Measurements from ENCODE around the gene PDE5A.
"Not testable (repeated sequence)": the region's sequence is repeated elsewhere in the genome, so short reads cannot be mapped to it uniquely, and the experiment has no call there.

Gene PDE5A

DNA sequence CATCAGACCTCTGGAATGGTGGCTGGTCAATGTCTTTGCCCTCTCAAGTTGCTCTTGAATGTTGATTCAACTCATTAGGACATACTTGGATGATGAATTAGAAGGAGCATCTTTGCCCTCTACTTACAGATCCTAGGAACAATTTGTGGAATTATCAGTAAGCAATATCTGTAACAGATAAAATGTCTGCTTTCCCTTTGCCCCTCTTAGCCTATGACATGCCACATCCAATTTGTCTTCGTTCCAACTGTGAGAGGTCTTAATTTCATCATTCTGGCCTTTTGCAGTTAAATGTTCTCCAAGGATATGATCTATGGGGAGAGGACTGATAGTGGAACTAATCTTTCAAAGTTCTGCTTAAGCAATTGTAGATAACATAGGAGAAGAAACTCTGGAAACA, 148.3 kb downstream of the PDE5A start:
- H3K27ac ChIP-seq (ENCODE audit: low read length) = no peak overlapping the region
- H3K4me3 ChIP-seq (ENCODE audit: low read length) = no peak overlapping the region
- no peaks in the 10 kb centered on the region for H3K4me1 ChIP-seq (ENCODE audit: insufficient read depth, low read length)
- peaks cover 45% of the 10 kb centered on the region for H3K9me3 ChIP-seq (ENCODE audit: insufficient read depth, low read depth, low read length)
- H3K36me3 ChIP-seq (ENCODE audit: insufficient read depth, low read depth, low read length) = peaks cover 73% of the 10 kb centered on the region
- no peak overlapping the region for H3K9ac ChIP-seq (ENCODE audit: low read depth, low read length)
- H3K27me3 ChIP-seq (ENCODE audit: insufficient read depth, low read length) = no peaks in the 10 kb centered on the region

GRCh38 chr4:119479835-119480234, 148.8 kb downstream of the PDE5A start:
- H3K9me3 ChIP-seq (ENCODE audit: insufficient read depth, low read depth, low read length) = peaks cover 40% of the 10 kb centered on the region
- H3K27ac ChIP-seq (ENCODE audit: low read length) = no peak overlapping the region
- H3K9ac ChIP-seq (ENCODE audit: low read depth, low read length) = no peak overlapping the region
- H3K4me1 ChIP-seq (ENCODE audit: insufficient read depth, low read length) = no peaks in the 10 kb centered on the region
- H3K27me3 ChIP-seq (ENCODE audit: insufficient read depth, low read length) = no peaks in the 10 kb centered on the region
- H3K4me3 ChIP-seq (ENCODE audit: low read length) = no peak overlapping the region
- peaks cover 78% of the 10 kb centered on the region for H3K36me3 ChIP-seq (ENCODE audit: insufficient read depth, low read depth, low read length)

GRCh38 chr4:119479180-119479808, 149.3 kb downstream of the PDE5A start:
- Histone ChIP-seq H3K4me3 (ENCODE audit: low read length) (no peak overlapping the region), H3K36me3 (ENCODE audit: insufficient read depth, low read depth, low read length) (peaks cover 83% of the 10 kb centered on the region), H3K27me3 (ENCODE audit: insufficient read depth, low read length) (no peaks in the 10 kb centered on the region), H3K4me1 (ENCODE audit: insufficient read depth, low read length) (no peaks in the 10 kb centered on the region), H3K9ac (ENCODE audit: low read depth, low read length) (no peak overlapping the region), H3K9me3 (ENCODE audit: insufficient read depth, low read depth, low read length) (peaks cover 35% of the 10 kb centered on the region), H3K27ac (ENCODE audit: low read length) (no peak overlapping the region)

GRCh38 chr4:119478446-119479179, 150.0 kb downstream of the PDE5A start:
- no peak overlapping the region for H3K9ac ChIP-seq (ENCODE audit: low read depth, low read length)
- H3K4me1 ChIP-seq (ENCODE audit: insufficient read depth, low read length) = no peaks in the 10 kb centered on the region
- H3K27ac ChIP-seq (ENCODE audit: low read length) = no peak overlapping the region
- H3K36me3 ChIP-seq (ENCODE audit: insufficient read depth, low read depth, low read length) = peaks cover 87% of the 10 kb centered on the region
- H3K4me3 ChIP-seq (ENCODE audit: low read length) = no peak overlapping the region
- H3K9me3 ChIP-seq (ENCODE audit: insufficient read depth, low read depth, low read length) = peaks cover 28% of the 10 kb centered on the region
- no peaks in the 10 kb centered on the region for H3K27me3 ChIP-seq (ENCODE audit: insufficient read depth, low read length)

GRCh38 chr4:119477412-119478053, 151.1 kb downstream of the PDE5A start:
- Histone ChIP-seq H3K9me3 (ENCODE audit: insufficient read depth, low read depth, low read length) (peaks cover 17% of the 10 kb centered on the region; the same call in 1 of the 2 replicates), H3K4me1 (ENCODE audit: insufficient read depth, low read length) (no peaks in the 10 kb centered on the region), H3K4me3 (ENCODE audit: low read length) (no peak overlapping the region), H3K9ac (ENCODE audit: low read depth, low read length) (no peak overlapping the region), H3K27me3 (ENCODE audit: insufficient read depth, low read length) (no peaks in the 10 kb centered on the region), H3K36me3 (ENCODE audit: insufficient read depth, low read depth, low read length) (peaks cover 77% of the 10 kb centered on the region), H3K27ac (ENCODE audit: low read length) (no peak overlapping the region)

- Histone ChIP-seq H3K27me3 (ENCODE audit: insufficient read depth, low read length) (no peaks in the 10 kb centered on the region), H3K4me3 (ENCODE audit: low read length) (no peak overlapping the region), H3K36me3 (ENCODE audit: insufficient read depth, low read depth, low read length) (peaks cover 46% of the 10 kb centered on the region), H3K9ac (ENCODE audit: low read depth, low read length) (no peak overlapping the region), H3K4me1 (ENCODE audit: insufficient read depth, low read length) (no peaks in the 10 kb centered on the region), H3K9me3 (ENCODE audit: insufficient read depth, low read depth, low read length) (no peaks in the 10 kb centered on the region), H3K27ac (ENCODE audit: low read length) (no peak overlapping the region)
These were observed 157.3 kb downstream of the PDE5A start for GRCh38 chr4:119471259-119471658.

GRCh38 chr4:119470737-119471063, 157.9 kb downstream of the PDE5A start:
- H3K36me3 ChIP-seq (ENCODE audit: insufficient read depth, low read depth, low read length) = peaks cover 40% of the 10 kb centered on the region
- not testable (repeated sequence) for H3K4me3 ChIP-seq (ENCODE audit: low read length); H3K9me3 ChIP-seq (ENCODE audit: insufficient read depth, low read depth, low read length); H3K4me1 ChIP-seq (ENCODE audit: insufficient read depth, low read length); H3K27ac ChIP-seq (ENCODE audit: low read length); H3K27me3 ChIP-seq (ENCODE audit: insufficient read depth, low read length); H3K9ac ChIP-seq (ENCODE audit: low read depth, low read length)

- not testable (repeated sequence) for H3K9me3 ChIP-seq (ENCODE audit: insufficient read depth, low read depth, low read length); H3K4me1 ChIP-seq (ENCODE audit: insufficient read depth, low read length); H3K27ac ChIP-seq (ENCODE audit: low read length); H3K27me3 ChIP-seq (ENCODE audit: insufficient read depth, low read length); H3K4me3 ChIP-seq (ENCODE audit: low read length); H3K9ac ChIP-seq (ENCODE audit: low read depth, low read length)
- H3K36me3 ChIP-seq (ENCODE audit: insufficient read depth, low read depth, low read length) = peaks cover 38% of the 10 kb centered on the region
These were observed 158.4 kb downstream of the PDE5A start for GRCh38 chr4:119470021-119470736.

GRCh38 chr4:119469039-119469438, 159.6 kb downstream of the PDE5A start:
- H3K27ac ChIP-seq (ENCODE audit: low read length); H3K4me3 ChIP-seq (ENCODE audit: low read length); H3K27me3 ChIP-seq (ENCODE audit: insufficient read depth, low read length); H3K9me3 ChIP-seq (ENCODE audit: insufficient read depth, low read depth, low read length); H3K9ac ChIP-seq (ENCODE audit: low read depth, low read length); H3K4me1 ChIP-seq (ENCODE audit: insufficient read depth, low read length): not testable (repeated sequence)
- H3K36me3 ChIP-seq (ENCODE audit: insufficient read depth, low read depth, low read length) = peaks cover 33% of the 10 kb centered on the region

DNA sequence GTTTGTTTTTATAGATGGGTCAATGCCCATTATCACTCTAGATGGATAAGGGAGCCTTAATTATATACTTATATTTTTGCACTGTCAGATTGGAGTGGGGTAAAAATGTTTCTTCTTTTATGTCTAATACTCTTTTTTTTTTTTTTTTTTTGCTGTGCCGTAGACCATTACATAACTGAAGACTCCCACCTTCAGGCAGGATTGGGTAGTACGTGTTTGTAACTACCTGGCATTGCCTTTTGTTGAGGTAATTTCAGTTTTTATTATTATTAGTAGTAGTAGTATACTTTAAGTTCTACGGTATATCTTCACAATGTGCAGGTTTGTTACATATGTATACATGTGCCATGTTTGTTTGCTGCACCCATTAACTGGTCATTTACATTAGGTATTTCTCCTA, 165.9 kb downstream of the PDE5A start:
- not testable (repeated sequence) for H3K4me1 ChIP-seq (ENCODE audit: insufficient read depth, low read length); H3K9me3 ChIP-seq (ENCODE audit: insufficient read depth, low read depth, low read length); H3K27ac ChIP-seq (ENCODE audit: low read length); H3K9ac ChIP-seq (ENCODE audit: low read depth, low read length); H3K27me3 ChIP-seq (ENCODE audit: insufficient read depth, low read length); H3K4me3 ChIP-seq (ENCODE audit: low read length)
- peaks cover 34% of the 10 kb centered on the region; the same call in 1 of the 2 replicates for H3K36me3 ChIP-seq (ENCODE audit: insufficient read depth, low read depth, low read length)

DNA sequence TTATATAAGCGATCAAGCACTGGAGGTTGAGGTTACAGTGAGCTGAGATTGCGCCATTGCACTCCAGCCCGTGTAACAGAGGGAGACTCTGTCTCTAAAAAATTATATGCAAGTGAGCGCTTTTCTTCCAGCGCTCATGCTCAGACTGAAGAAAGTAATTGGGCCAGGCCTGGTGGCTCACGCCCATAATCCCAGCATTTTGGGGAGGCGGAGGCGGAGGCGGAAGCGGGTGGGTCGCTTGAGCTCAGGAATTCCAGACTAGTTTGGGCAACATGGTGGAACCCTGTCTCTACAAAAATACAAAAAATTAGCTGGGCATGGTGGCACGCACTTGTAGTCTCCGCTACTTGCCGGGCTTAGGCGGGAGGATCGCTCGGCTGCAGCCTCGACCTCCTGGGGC, 172.9 kb downstream of the PDE5A start:
- H3K36me3 ChIP-seq (ENCODE audit: insufficient read depth, low read depth, low read length); H3K27ac ChIP-seq (ENCODE audit: low read length); H3K9ac ChIP-seq (ENCODE audit: low read depth, low read length); H3K27me3 ChIP-seq (ENCODE audit: insufficient read depth, low read length); H3K4me1 ChIP-seq (ENCODE audit: insufficient read depth, low read length); H3K9me3 ChIP-seq (ENCODE audit: insufficient read depth, low read depth, low read length): not testable (repeated sequence)
- peak overlapping the region; percentile 60; the same call in 1 of the 2 replicates for H3K4me3 ChIP-seq (ENCODE audit: low read length)

Measured in iPS-20b (cell line).